Kidney epithelial cell (primary cell): ENCODE measurements around the gene AAK1. TPM values are rescaled to one million over a fixed set of nuclear protein-coding genes. Genes with fewer than 3 reads are reported as not detected.

Experiments
- DNase-seq: peaks from one replicate; pipeline ENCODE4 v3.0.0-alpha.2; 2010; ENCODE audit warnings: low read depth
- H3K27me3 ChIP-seq: 2 replicates; pipeline ENCODE4 v1.6.0; 2011; ENCODE audit warnings: low read length; ENCODE audit not compliant: control insufficient read depth, insufficient read depth
- H3K36me3 ChIP-seq: 2 replicates; pipeline ENCODE4 v1.5.1; 2011; ENCODE audit warnings: low read length; ENCODE audit not compliant: control insufficient read depth, insufficient read depth
- H3K4me3 ChIP-seq: 2 replicates; pipeline ENCODE4 v1.5.1; 2011; ENCODE audit warnings: low read depth, mild to moderate bottlenecking, control low read depth, low read length
- total RNA-seq: library from RNA; depleted of rRNA; stranded (reverse); fragments of >200 nt; gene quantifications from 2 replicates; pipeline ENCODE4 v1.2.3, GENCODE V29; 2015
- TF ChIP-seq, protein P1 (sequence below): IDR thresholded peaks from 2 replicates; pipeline ENCODE4 v1.5.1; 2011; ENCODE audit warnings: mild to moderate bottlenecking, moderate library complexity, low read length, control low read depth, inconsistent platforms; ENCODE audit not compliant: insufficient read depth, poor library complexity, severe bottlenecking

AAK1 gene
- total RNA-seq, 1 donor from 2014 or later = 32.5 TPM

DNA sequence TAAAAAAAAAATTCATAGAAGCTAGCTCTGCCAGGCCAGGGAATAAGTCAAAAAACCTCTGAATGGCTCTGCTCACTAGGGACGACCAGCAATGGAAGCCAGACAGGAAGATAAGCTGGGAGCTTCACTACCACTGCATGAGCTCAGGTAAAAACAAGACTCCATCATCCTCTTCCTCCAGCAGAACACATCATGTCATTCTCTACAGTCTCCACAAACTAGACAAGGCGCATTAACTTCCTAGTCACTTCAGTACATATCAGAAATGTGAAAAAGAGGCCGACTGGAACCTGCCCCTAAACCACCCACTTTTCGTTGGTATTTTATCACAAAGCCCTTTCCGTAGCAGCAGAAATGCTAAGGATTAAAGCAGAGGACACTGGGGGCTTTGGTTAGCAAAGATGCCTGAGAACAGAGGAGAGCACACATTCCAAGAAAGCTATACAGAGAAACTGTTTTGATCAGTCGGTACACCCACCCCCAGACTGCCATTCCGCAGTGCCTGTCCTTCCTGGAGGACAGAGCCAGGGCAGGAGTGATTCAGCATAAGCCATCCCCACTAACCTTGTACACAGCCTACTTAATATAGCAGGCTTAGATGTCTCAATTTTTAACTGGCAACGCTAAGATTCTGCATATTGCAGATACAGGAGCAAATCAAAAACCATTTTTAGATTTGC is 53.4 kb downstream of the AAK1 start:
- no peak for DNase-seq

GRCh38 chr2:69588945-69589344 is 54.6 kb downstream of the AAK1 start:
- Histone ChIP-seq H3K36me3 (no peaks in the 10 kb centered on the region), H3K27me3 (no peaks in the 10 kb centered on the region), H3K4me3 (no peak overlapping the region)
- DNase-seq = no peak
- TF ChIP-seq, protein P1, sequence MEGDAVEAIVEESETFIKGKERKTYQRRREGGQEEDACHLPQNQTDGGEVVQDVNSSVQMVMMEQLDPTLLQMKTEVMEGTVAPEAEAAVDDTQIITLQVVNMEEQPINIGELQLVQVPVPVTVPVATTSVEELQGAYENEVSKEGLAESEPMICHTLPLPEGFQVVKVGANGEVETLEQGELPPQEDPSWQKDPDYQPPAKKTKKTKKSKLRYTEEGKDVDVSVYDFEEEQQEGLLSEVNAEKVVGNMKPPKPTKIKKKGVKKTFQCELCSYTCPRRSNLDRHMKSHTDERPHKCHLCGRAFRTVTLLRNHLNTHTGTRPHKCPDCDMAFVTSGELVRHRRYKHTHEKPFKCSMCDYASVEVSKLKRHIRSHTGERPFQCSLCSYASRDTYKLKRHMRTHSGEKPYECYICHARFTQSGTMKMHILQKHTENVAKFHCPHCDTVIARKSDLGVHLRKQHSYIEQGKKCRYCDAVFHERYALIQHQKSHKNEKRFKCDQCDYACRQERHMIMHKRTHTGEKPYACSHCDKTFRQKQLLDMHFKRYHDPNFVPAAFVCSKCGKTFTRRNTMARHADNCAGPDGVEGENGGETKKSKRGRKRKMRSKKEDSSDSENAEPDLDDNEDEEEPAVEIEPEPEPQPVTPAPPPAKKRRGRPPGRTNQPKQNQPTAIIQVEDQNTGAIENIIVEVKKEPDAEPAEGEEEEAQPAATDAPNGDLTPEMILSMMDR = no peak

More for the DNA sequence above, 53.4 kb downstream of the AAK1 start:
- H3K36me3 ChIP-seq = no peaks in the 10 kb centered on the region
- TF ChIP-seq, protein P1 = no peak
- H3K4me3 ChIP-seq = no peak overlapping the region
- no peaks in the 10 kb centered on the region for H3K27me3 ChIP-seq

GRCh38 chr2:69588403-69588802 is 55.1 kb downstream of the AAK1 start:
- no peak for DNase-seq
- TF ChIP-seq, protein P1 = no peak
- Histone ChIP-seq H3K4me3 (no peak overlapping the region), H3K27me3 (no peaks in the 10 kb centered on the region), H3K36me3 (no peaks in the 10 kb centered on the region)

GRCh38 chr2:69585855-69586555 is 57.5 kb downstream of the AAK1 start:
- no peaks in the 10 kb centered on the region for H3K36me3 ChIP-seq
- H3K4me3 ChIP-seq = no peak overlapping the region
- TF ChIP-seq, protein P1 = no peak
- DNase-seq = no peak
- no peaks in the 10 kb centered on the region for H3K27me3 ChIP-seq

- H3K4me3 ChIP-seq = no peak overlapping the region
- no peaks in the 10 kb centered on the region for H3K27me3 ChIP-seq
- no peaks in the 10 kb centered on the region for H3K36me3 ChIP-seq
- TF ChIP-seq, protein P1 = no peak
- no peak for DNase-seq
Observed at GRCh38 chr2:69584127-69584889, 59.2 kb downstream of the AAK1 start.
